GM10266 (cell line): ENCODE data around the gene SESTD1.
"Not testable (repeated sequence)": the region's sequence is repeated elsewhere in the genome, so short reads cannot be mapped to it uniquely, and the experiment has no call there.

Experiments used
- DNase-seq: peaks from one replicate; pipeline ENCODE4 v3.0.0; 2012; ENCODE audit errors: extremely low spot score
- TF ChIP-seq, protein P1 (sequence below): IDR thresholded peaks from 2 replicates; pipeline ENCODE4 v1.5.1; 2012; ENCODE audit warnings: mild to moderate bottlenecking, low read depth; ENCODE audit not compliant: control insufficient read depth, insufficient read depth; ENCODE audit errors: missing control alignments

Gene SESTD1

DNA sequence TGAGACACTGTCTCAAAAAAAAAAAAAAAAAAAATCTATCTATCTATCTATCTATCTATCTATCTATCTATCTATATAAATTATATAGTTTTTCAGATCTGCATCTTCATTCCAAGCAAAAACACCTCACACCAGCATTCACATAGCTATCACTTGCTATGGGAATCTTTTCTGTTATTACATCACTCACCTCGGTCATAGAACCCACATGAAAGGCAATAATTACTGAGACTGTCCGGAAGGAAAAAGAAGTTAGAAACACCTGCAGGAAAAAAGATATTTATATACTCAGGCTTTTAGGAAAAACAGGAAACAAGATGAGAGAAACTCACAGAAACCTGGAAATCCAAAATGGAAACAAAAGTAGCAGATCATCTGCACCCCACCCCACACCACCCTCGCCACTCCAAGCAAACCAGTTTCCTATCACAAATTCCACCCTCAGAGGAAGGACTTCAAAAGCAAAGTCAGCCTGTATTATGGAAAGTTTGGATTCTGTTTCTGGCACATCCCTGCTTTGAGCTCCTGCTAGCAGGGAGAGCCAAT lies 192.7 kb downstream of the SESTD1 start:
- no peak for DNase-seq
- TF ChIP-seq, protein P1, sequence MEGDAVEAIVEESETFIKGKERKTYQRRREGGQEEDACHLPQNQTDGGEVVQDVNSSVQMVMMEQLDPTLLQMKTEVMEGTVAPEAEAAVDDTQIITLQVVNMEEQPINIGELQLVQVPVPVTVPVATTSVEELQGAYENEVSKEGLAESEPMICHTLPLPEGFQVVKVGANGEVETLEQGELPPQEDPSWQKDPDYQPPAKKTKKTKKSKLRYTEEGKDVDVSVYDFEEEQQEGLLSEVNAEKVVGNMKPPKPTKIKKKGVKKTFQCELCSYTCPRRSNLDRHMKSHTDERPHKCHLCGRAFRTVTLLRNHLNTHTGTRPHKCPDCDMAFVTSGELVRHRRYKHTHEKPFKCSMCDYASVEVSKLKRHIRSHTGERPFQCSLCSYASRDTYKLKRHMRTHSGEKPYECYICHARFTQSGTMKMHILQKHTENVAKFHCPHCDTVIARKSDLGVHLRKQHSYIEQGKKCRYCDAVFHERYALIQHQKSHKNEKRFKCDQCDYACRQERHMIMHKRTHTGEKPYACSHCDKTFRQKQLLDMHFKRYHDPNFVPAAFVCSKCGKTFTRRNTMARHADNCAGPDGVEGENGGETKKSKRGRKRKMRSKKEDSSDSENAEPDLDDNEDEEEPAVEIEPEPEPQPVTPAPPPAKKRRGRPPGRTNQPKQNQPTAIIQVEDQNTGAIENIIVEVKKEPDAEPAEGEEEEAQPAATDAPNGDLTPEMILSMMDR, result no peak

- TF ChIP-seq, protein P1, result no peak
- no peak for DNase-seq
These were observed 193.7 kb downstream of the SESTD1 start for GRCh38 chr2:179070895-179071294.

GRCh38 chr2:179069685-179070084 lies 194.9 kb downstream of the SESTD1 start:
- no peak for DNase-seq
- TF ChIP-seq, protein P1, result no peak

DNA sequence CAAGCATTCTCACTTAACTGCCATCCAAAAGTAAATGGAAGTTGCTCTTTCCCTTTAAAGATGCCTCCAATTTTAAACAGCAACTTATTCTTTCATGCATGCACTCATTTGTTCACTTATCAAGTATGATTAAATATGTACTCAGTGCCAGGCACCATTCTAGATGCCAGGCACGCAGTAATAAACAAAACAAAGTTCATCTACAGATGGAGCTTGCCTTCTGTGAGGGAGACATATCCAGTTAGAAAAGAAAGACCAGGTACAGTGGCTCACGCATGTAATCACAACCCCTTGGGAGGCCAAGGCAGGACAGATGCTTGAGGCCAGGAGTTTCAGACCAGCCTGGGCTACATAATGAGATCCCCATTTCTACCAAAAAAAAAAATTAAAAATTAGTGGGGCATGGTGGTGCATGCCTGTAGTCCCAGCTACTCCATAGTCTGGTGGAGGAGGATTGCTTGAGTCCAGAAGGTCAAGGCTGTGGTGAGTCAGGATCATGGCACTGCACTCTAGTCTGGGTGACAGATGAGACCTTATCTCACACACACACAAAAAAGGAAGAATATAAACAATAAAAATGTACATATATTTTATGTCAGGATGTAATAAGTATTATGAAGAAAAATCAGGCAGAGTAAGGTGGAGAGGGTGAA lies 195.5 kb downstream of the SESTD1 start:
- TF ChIP-seq, protein P1, result no peak
- DNase-seq, result no peak

- no peak for DNase-seq
These were observed 205.5 kb downstream of the SESTD1 start for GRCh38 chr2:179059026-179059700.

GRCh38 chr2:179057737-179058136 lies 206.9 kb downstream of the SESTD1 start:
- no peak for DNase-seq
- TF ChIP-seq, protein P1, result no peak

More at GRCh38 chr2:179059026-179059700, 205.5 kb downstream of the SESTD1 start:
- TF ChIP-seq, protein P1, result no peak

DNA sequence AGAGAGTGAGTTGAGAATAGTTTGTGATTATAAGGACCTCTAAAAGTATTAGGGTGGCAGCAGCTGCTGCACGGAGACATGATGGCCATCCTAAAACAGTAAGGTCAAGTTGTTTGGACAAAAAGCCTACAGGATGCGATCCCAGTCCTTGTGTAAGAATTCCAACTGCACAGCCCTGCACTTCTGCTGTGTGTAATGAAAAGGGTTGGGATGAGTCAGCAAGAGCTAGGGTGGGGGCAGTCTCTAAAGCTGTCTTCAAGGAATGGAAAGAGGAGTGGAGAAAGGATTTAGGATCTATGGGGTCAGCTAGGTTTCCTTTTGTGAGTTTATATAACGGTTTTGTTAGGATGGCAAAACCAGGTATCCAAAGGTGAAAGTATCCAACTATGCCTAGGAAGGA lies 211.1 kb downstream of the SESTD1 start:
- DNase-seq, result not testable (repeated sequence)
